GM18498 (cell line): ENCODE data around the gene CD164L2.
"Not testable (repeated sequence)": the region's sequence is repeated elsewhere in the genome, so short reads cannot be mapped to it uniquely, and the experiment has no call there.

Source experiments
- ATAC-seq: cut with Tn5 transposase; IDR thresholded peaks from one replicate; pipeline ENCODE4 v1.9.1; 2021; ENCODE audit warnings: mild to moderate bottlenecking, moderate library complexity; ENCODE audit not compliant: unreplicated experiment

Gene CD164L2

DNA sequence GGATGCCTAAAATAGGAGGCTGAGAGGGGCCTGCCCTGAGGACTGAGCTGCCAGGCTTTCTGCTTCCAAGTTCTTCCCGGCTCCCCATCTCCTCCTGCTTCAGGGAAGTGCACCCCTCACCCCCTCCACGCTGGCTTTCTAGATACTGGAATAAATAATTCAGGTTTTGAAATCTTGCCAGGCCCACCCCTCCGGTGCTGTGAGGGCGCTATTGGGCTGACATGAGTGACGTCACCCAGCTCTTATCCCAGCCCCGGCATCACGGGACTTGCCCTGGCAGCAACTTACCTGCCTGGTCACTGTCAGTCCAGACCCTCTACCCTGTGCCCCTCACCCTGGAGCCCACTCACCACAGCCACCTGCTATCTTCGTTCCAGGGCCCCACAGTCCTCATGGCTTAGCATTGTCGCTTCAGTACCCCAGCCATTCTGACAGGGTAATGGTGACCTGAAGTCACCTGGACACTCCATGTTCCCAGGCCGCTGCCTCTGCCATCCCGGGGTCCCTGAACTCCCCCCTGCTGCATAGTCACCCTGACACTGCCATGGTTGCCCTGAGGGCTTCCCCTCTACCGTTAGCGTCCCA, 8.5 kb upstream of the CD164L2 start:
- no peak for ATAC-seq

DNA sequence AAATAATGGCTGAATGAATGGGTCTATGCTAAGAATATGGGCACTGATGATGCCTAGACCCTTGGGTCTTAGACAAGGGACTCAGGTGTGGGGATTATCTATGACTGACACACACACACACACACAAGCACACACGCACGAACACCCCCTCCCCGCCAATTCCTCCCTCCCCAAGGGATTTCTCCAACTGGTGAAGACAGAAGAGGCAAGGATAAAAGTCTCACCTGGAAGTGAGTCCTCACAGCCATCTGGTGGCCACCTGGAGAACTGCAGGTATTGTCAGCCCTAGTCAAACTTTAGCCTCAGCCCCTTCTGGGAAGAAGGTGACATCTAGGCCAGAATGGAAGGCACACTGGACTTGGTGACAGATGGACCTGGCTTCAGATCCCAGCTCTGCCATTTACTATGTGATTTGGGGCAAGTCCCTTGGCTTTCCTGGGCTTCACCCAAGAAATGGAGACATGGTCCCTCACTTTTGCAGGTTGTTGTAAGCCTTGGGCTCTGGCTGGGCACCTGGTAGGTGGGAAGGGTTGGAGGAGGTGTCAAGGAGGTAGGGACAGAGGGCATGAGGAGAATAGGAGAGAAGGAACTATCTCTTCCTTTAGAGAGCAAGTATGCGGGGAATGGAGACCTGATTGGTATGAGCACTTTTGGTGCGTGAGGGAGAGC, 5.3 kb upstream of the CD164L2 start:
- no peak for ATAC-seq

DNA sequence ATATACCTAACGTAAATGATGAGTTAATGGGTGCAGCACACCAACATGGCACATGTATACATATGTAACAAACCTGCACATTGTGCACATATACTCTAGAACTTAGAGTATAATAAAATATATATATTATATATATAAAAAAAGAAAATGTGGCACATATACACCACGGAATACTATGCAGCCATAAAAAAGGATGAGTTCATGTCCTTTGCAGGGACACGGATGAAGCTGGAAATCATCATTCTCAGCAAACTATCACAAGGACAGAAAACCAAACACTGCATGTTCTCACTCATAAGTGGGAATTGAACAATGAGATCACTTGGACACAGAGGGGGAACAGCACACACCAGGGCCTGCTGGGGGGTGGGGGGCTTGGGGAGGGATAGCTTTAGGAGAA, 1.7 kb upstream of the CD164L2 start:
- ATAC-seq = not testable (repeated sequence)

DNA sequence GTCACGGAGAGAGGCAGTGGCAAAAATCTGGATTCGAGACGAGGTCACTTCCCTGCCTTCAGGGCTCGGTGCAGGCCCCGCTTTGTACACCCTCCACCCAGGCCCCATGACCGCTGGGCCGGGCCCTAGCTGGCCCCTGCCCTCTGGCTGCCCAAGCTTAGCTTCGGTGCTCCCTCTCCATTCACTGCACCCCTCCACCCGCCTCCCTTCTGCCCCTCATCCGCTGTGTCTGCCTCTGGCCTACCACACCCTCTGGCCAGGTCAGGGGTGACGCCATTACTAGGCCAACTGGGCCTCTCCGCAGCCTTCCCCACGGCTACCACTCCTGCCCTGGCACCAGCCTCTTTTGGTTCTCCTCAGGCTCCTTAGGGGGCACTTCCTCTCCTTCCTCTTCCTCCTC, 528 bp upstream of the CD164L2 start:
- no peak for ATAC-seq

DNA sequence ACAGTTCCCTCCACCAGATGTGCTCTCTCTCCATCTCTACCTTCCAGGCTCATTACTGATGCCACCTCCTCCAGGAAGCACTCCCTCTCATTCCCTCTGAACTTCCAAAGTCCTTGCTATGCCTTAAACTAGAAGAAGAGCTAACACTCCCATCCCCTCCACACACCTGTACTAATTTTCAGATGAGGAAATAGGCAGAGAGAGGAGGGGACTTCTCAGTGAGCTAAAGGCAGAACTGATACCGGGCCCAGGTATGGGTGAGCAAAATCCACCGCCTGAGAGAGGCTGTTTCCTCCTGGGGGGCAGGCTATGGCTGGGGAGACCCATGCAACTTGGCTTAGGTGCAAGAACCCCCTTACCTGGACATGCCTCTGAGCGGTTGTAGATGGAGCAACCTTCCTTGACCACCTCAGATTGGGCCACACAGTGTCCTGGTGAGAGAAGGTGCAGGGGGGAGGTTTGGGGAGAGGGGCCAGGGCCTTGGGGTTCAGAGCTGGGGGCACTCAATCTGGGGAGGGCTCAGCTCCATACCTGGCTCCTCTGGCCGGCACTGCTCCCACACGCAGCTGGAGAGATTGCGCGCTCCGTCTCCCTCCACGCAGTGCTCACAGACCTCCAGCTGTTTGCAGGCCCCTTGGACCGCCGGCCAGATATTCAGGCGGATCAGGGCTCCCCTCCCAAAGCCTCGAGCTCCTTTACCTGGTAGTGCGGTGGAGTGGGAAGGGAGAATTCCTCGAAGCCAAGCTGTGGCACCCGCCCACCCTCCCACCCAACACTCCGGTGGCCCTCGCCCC, 967 bp downstream of the CD164L2 start:
- ATAC-seq = no peak

DNA sequence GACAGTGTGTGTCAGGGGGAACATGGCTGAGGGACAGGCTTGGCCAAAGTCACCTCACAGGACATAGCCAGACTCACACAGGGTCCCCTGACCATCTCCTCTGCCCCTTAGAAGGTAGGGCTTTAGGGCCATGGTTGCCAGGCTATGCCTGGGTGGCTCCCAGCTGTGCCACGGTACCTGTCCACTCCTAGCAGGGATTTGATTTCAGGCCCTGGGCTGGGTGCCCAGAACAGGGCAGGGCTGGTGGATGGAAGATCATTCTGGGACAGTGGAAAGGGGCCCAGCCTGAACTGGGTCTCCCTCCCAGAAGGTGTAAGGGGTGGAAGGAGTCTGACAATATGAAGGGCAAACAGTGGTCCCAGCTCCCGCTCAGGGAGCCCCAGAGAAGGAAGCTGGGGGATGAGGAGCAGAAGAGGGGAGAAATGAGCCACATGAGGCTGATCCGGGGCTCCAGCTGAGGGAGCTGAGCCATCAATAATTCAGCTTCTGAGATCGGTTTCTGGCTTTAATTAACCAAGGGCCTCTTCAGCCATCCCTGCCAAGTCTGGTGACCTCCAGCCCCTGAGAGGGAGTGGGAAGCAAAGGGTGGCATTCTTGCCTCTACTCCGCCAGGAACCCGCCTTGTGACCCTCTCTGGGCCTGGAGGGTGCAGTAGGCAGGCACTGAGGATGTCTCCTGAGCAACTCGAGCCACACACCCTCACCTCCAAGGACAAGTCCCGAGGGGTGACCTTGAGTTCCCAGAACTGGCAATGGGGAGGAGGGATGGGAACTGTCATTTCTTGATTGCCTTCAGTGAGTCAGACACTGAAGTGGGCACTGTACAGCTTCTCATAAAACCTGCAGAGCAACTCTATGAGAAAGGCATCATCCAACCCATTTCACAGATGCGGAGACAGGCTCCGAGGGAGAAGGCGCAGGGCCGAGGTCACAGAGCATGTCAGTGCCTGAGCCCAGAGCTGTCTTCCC, 2.1 kb downstream of the CD164L2 start:
- ATAC-seq = no peak

DNA sequence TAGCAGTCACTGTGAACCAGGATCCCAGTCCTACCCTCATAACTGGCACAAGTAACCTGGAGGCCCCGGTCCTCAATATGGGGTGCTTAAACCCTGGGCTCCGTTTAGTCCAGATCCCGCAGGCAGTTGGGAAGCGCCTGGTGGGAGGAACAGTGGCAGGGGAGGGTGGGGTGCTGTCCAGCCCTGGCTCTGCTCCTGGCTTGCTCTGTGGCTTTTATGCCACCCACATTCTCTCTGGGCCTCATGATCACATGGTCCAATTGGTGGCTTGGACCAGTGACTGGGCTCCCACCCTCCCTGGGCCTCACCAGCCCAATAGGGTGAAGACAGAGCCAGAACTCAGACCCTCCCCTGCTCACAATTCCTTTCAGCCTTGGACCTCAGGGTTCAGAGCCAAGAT, 2.9 kb downstream of the CD164L2 start:
- no peak for ATAC-seq

DNA sequence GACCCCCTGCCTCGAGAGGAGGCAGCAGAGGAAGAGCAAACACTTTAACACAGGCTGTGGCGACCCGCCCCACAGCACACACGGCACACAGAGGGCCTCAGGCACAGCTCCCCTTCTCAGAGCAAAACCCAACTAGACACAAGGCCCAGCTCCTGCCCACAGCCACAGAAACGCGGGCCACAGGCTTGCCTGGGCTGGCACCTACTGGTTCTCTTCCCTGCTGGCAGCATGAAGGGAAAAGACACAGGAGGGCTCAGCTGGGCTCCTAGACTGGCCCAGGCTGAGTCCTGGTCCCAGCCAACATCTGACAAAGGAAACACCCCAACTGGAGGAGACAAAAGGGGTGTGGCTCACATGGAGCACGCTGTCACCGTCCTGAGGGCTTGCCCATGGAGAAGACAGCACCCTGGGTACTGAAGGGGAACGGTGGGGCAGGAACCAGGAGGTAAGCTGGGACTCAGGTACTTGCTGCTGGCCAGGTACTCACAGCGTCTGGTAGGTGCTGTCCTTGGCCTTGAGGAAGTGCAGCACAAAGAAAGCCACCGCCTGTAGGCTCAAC, 3.5 kb downstream of the CD164L2 start:
- ATAC-seq = no peak

DNA sequence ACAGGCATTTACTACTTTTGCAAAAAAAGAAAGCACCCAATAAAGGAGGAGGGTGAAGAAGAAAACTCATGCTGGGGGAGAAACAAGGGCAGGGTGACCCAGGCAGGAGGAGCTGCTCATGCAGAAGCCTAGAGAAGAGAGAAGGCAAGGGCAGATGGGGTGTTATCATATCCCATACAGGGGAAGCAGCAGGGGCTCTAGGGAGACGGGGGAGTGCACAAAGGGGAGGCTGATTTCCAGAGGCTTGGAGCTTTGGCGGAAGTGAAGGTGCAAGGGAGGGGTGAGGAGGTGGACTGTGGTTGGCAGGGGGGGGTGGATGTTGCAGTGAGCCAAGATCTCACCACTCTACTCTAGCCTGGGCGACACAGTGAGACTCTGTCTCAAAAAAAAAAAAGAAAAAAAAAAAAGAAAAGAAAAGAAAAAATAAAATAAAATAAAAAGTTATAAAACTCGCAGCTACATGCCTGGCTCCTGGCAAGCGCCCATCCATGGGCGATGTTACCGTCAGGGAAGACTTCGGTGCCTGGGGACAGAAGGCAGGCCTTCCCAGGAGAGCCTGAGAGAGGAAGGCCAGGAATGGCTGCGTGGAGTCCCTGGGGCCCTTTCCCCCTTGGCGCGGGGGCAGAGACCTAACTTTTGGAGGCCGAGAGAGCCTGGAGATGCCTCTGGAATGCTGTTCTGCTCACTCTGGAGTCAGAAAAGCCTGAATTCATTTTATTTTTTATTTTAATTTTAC, 5.2 kb downstream of the CD164L2 start:
- no peak for ATAC-seq

DNA sequence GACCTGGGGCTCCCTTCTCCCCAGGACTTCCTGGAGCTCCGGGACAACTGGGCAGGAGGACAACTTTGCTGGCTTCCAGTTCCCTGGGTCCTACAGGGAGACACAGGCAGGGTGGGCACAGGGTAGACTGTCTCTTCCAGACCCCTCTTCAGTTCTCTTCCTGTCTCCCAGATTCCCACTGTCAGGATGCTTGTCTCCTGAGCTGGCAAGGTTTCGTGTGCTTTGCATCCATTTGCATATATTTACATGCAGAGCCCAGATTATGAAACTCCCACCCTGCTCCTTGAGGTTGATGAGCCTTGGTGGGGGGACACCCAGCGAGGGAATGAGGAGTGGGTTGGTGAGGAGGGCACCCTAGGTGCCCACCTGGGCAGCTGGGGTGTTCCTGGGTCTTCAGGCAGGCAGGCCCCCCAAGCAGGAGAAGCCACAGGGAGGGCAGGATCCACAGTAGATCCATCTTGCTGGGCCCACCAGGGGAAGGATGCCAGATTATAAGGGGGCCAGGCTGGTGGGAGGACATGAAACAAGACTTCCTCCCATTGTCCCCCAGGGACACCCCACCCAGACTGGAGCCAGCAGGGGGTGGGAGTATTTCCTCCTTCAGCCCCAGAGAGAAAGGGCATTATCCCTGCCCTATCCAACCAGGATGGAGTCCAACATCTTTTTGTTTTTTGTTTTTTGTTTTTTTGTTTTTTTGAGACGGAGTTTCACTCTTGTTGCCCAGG, 8.6 kb downstream of the CD164L2 start, which contains the start of gene FCN3:
Gene FCN3, minus strand, starts transcription at position 463 of the 725 bp plus-strand sequence. Its CDS starts 6 bp downstream, at position 457.
- ATAC-seq = no peak

DNA sequence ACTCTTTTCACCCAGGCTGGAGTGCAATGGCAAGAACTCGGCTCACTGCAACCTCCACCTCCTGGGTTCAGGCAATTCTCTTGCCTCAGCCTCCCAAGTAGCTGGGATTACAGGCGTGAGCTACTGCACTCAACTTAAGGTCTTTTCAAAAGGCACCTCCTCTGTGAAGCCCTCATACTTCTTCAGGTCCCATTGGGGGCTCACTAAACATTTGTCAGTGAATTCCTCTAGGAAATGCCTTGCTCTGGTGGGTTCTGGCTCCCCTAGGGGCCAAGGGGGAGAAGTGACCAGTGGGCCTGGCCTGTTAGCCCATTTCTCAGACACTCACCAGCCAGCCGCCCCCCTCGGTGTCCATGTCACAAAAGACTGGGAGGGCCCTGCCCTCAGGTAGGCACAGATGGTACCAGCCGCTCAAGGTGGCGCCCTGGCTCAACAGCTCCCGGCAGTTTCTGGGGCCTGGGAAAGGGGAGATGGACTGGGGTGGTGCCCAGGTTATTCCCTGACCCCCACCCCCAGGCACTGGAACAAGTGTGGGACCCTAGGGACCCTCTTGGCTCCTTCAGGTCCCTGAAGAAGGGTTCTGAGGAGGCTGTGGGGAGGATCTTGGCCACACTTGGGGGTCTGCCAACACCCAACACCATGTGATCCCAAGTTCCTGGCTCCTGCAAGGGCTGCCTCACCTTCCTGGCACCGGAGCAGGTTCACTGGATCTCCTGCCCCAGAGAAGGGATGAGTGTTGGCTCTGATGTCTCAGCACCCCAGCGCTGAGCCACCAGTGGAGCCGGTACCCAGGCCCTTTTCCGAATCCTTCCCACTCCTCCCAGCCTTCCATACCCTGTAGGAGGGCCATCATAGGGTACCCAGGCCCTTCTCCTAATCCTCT, 10.1 kb downstream of the CD164L2 start:
- ATAC-seq = no peak

DNA sequence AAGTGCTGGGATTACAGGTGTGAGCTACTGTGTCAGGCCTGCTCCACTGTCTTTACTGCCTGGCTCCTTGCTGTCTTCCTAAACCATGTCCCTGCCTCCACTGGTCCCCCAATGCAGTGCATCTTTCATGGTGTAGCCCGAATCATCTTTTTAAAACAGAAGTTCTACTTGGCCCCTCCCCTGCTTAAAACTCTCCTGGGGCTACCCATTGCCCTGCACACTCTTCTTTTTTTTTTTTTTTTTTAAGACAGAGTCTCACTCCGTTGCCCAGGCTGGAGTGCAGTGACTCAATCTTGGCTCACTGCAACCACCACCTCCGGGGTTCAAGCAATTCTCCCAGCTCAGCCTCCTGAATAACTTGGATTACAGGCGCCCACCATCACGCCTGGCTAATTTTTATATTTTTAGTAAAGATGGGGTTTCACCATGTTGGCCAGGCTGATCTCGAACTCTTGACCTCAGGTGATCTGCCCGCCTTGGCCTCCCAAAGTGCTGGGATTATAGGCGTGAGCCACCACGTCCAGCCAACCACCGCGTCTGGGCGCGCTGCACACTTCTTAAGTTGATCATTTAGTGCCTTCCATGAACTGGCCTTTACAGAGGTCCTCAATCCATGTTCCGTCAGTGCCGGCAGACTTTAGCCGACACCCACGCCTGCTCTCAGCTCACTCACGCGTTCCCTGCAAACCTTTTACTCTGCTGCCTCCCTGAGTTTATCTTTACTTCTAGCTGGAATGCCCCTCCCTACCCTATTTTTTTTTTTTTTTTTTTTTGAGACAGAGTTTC, 10.9 kb downstream of the CD164L2 start:
- ATAC-seq = no peak

DNA sequence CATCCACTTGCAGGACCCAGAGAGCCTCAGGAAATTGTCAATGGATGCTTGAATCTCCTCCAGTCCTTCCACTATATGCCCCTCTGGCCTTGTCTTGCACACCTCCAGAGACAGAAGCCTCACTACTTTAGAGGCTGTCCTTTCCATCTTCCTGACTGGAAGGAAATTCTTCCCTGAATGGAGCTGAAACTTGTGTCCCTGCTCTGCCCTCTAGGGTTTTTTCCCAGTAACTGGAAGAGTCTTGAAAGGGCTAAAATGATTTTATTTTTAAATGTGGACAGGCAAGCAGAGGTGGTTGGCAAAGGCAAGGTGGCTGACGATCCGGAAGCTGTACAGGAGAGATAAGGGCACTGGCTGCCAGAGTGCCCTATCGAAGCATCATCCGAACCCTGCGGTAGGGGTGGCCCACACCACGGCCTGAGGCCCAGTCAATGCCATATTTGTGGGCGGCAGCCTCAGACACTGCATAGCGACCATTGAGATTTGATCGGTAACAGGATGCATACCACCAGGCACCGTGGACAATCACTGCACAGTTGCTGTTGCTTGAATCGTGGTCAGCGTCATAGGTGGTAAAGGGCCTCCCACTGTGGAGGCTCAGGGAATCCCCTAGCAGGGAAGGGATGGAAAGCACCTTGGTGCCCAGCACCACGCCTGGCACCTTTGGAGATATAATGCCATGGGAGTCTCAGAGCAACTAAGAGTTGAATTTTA, 14.1 kb downstream of the CD164L2 start:
- ATAC-seq = no peak

DNA sequence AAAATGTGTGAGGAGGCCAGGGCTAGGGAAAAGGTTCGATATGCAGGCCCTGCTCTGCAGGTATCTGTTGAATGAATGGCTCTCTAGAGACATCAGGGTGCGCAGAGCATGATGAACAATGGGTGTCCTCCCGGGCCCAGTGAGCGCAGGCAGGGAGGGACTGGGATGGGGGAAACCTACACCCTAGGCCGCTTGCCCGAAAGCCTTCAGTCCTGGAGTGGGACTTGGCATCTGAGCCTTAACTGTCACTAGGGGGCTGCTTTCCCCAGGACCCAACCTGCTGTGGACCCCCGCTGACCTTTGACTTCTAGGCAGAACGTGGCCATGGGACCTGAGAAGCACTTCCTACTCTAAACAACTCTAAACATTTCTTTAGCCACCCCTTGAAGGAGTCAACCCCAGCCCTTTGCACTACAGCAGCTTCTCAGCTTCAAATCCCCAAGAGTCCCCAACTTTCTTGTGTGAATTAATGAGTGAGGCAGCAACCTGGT, 15.9 kb downstream of the CD164L2 start:
- ATAC-seq = no peak

DNA sequence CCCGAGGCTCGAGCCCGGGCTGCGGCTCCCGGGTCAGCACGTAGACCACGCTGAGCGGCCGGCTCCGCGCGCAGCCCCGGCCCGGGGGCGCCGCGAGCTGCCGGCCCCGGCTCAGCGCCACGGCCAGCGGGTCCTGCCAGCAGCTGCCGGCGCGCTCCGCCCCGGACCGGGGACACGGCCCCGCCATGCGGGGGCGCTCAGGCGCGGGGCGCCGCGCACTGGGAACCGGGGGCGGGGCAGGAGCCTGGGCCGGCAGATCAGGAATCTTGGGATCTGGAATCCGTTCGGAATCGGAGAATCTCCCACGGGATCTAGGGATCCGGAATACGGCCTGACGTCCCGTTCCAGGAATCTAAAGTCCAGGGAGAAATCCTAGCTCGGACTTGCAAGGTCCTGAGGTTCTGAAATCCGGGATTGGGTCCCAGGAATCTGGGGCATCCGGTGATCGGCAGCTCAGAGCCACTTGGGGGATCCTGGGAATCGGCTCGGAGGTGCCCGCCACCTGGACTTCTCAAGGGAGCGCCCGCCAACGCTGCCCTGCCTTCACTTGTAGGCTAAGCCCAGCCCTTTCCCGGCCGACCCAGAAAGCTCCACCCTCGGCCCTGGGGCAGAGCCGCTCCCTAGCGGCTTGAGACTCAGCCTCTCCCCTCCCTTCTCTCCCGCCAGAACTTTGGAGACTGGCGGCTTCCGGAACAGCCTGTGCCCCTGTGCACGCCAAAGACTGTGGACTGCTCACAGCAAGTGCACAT, 16.5 kb downstream of the CD164L2 start, which contains the start of gene MAP3K6:
Gene MAP3K6, minus strand, starts transcription at position 551 of the 749 bp plus-strand sequence. Its CDS starts 364 bp downstream, at position 187.
- no peak for ATAC-seq

DNA sequence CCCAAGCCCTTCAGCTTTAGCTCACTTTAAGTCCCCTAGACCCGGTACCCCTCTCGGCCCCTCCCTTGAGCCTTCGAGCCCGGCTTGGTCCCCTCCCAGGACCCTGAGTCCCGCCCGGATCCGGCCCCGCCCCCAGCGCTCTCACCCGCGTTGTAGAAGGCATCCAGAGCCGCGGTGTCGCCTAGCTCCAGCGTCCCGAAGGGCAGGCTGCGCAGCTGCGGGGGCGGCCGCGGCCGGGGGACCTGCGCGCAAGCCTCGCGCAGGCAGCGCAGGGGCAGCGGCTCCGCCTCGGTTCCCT, 17.1 kb downstream of the CD164L2 start:
- ATAC-seq = no peak
